Activated T-helper 2 cell treated with anti-CD3 and anti-CD28 coated beads, Interferon-gamma antibody, Interleukin-2, Interleukin-4, amounts not matched to agents 10 μg/mL and 5 μg/mL and 100 μg/mL, durations not matched to agents 14 hours and 24 hours and 36 hours (primary cell): Measurements from ENCODE around the gene G6PC2. TPM values are rescaled to one million over a fixed set of nuclear protein-coding genes. Genes with fewer than 3 reads are reported as not detected.
"Not testable (repeated sequence)": the region's sequence is repeated elsewhere in the genome, so short reads cannot be mapped to it uniquely, and the experiment has no call there.

Experiments
- DNase-seq: peaks from one replicate; pipeline ENCODE4 v3.0.0; 2021; ENCODE audit warnings: low spot score
- H3K27ac Mint-ChIP-seq: one replicate; pipeline ENCODE4 v1.8.0; 2021; ENCODE audit warnings: mixed read lengths
- H3K27me3 Mint-ChIP-seq: one replicate; pipeline ENCODE4 v1.8.0; 2021; ENCODE audit warnings: low read depth, mixed read lengths
- H3K36me3 Mint-ChIP-seq: one replicate; pipeline ENCODE4 v1.8.0; 2021; ENCODE audit warnings: low read depth, mixed read lengths
- H3K4me1 Mint-ChIP-seq: one replicate; pipeline ENCODE4 v1.8.0; 2021; ENCODE audit warnings: low read depth, mixed read lengths
- H3K4me3 Mint-ChIP-seq: one replicate; pipeline ENCODE4 v1.8.0; 2021; ENCODE audit warnings: low read depth, mild to moderate bottlenecking, moderate library complexity, mixed read lengths
- H3K9me3 Mint-ChIP-seq: one replicate; pipeline ENCODE4 v1.8.0; 2021; ENCODE audit warnings: mixed read lengths
- intact Hi-C: fragments of 100-400 bp; cut with micrococcal nuclease; formaldehyde crosslinking; loops from one replicate; pipeline ENCODE4 v1.15.1; 2023
- total RNA-seq: library from RNA; stranded (reverse); gene quantifications from 2 replicates; pipeline ENCODE4 v1.2.3, GENCODE V29; 2022

The G6PC2 gene
- total RNA-seq, 1 donor from 2014 or later, result not detected

DNA sequence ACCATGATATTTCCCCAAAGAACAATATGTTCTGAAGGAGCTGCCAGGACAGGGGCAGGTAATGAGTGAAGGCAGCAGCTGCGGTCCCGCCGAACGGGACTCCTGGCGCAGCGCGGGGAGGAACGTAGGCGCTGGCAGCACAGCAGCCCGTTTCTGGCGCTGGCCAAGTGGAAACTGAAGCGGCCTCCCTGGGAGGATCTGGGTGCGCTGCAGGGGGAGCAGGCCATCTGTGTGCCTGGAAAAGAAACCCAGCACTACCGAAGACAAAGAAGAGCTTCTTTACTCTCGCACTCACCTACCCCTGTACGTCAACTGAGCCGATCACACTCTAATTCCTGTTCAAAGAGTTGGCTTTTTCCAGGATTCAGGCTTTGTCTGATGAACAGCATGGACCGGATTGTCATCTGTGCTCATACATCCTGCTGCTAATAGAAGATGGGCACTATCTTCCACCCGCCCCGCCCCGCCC is 11.8 kb downstream of the G6PC2 start:
- Mint-ChIP-seq H3K4me1 (peaks cover 16% of the 10 kb centered on the region), H3K27me3 (peaks cover 50% of the 10 kb centered on the region), H3K4me3 (peak overlapping the region; percentile 45), H3K9me3 (peaks cover 20% of the 10 kb centered on the region), H3K36me3 (peaks cover 12% of the 10 kb centered on the region), H3K27ac (no peak overlapping the region)
- intact Hi-C loops, result loop anchor here (10.0 kb wide), 2 partner anchors 198 to 418 kb away; no protein-coding TSS in a partner anchor
- DNase-seq, result no peak

DNA sequence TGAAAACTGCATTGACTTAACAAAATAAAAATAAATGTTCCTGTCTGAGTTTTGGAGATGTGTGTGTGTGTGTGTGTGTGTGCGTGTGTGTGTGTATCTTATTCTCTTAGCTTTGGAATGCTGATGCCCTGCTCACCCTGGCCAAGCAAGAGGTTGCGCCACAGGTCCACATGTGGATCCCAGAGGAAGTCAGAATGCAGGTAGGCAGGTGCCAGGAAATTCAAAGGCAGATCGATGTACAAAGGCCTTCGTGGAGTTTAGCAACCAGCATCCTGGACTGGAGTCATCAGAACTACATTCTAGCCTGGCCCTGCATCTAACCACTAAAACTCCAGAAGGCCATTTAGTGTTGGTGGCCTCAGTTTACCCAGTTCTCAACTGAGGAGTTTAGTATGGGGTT is 12.4 kb downstream of the G6PC2 start:
- intact Hi-C loops, result loop anchor here (10.0 kb wide), 2 partner anchors 199 to 419 kb away; no protein-coding TSS in a partner anchor
- Mint-ChIP-seq H3K27ac (no peak overlapping the region), H3K4me1 (peaks cover 16% of the 10 kb centered on the region), H3K9me3 (peaks cover 20% of the 10 kb centered on the region), H3K36me3 (peaks cover 12% of the 10 kb centered on the region), H3K4me3 (no peak overlapping the region), H3K27me3 (peaks cover 52% of the 10 kb centered on the region)
- no peak for DNase-seq

DNA sequence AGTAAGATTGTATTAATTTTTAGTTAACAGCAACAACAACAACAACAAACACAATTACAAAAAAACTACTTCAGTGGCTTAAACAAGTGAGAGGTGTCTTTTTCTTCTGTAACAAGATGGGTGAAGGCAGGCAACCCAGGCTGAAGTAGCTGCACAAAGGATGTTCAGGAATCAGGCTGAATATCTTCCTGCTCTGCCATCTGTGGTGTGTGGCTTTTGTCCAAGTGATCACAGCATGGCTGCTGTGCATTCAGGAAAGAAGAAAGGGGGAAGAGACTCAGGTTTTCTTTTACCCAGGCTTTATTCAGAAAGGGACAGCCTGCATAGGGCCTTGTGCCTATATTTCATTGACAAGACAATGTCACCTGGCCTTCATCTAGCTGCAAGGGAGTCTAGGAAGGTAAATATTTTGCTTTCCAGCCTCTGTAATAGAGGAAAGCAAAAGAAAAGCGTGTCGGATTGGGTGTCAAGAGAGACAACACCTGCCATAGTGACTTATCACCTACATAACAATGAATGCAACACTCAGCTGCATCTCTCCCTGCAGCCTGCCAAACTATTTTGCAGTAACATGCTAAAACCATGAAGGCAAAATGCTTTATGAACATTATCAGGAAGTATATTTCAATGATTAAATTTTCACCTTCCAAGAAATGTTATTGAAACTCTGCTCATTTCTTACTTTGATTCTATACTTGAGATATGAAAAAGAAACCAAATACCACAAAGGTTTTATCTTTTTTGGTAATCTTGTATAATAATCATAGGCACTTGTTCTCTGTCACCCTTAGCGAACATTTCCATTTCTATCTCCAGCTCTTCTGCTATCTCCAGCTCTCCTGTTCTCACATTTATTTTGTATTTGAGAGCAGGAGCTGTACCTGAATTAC is 14.6 kb downstream of the G6PC2 start:
- no peak overlapping the region for H3K4me3 Mint-ChIP-seq
- H3K27me3 Mint-ChIP-seq, result peaks cover 53% of the 10 kb centered on the region
- peaks cover 12% of the 10 kb centered on the region for H3K36me3 Mint-ChIP-seq
- peaks cover 19% of the 10 kb centered on the region for H3K4me1 Mint-ChIP-seq
- no peak overlapping the region for H3K27ac Mint-ChIP-seq
- peaks cover 20% of the 10 kb centered on the region for H3K9me3 Mint-ChIP-seq
- DNase-seq, result no peak
- intact Hi-C loops, result loop anchor here (2.0 to 10.0 kb wide), 3 partner anchors 25 to 421 kb away; partner anchors contain the start of gene SPC25

DNA sequence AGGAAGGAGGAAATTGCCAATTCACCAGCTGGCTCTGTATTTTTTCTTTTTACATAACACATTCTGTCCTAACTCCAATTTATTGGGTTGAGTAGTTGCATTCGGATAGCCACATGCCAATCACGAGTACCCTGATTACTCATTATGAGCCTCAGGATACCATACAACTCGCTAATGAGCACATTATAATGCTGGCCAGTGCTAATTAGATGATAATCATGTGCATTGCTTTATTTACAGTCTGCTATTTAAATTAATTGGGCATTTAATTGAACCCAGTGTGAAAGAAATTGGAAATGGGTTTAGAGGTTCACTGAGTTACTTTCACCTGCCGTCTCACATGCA is 15.2 kb downstream of the G6PC2 start:
- peaks cover 20% of the 10 kb centered on the region for H3K9me3 Mint-ChIP-seq
- H3K4me3 Mint-ChIP-seq, result no peak overlapping the region
- no peak for DNase-seq
- no peak overlapping the region for H3K27ac Mint-ChIP-seq
- H3K36me3 Mint-ChIP-seq, result peaks cover 12% of the 10 kb centered on the region
- intact Hi-C loops, result loop anchor here (2.0 to 10.0 kb wide), 3 partner anchors 26 to 422 kb away; partner anchors contain the start of gene SPC25
- H3K4me1 Mint-ChIP-seq, result peaks cover 19% of the 10 kb centered on the region
- peaks cover 56% of the 10 kb centered on the region for H3K27me3 Mint-ChIP-seq

GRCh38 chr2:168920504-168921157 is 19.5 kb downstream of the G6PC2 start:
- H3K27me3 Mint-ChIP-seq, result peaks cover 58% of the 10 kb centered on the region
- no peak for DNase-seq
- intact Hi-C loops, result loop anchor here (2.0 kb wide), 1 partner anchor 148 kb away; no protein-coding TSS in a partner anchor

DNA sequence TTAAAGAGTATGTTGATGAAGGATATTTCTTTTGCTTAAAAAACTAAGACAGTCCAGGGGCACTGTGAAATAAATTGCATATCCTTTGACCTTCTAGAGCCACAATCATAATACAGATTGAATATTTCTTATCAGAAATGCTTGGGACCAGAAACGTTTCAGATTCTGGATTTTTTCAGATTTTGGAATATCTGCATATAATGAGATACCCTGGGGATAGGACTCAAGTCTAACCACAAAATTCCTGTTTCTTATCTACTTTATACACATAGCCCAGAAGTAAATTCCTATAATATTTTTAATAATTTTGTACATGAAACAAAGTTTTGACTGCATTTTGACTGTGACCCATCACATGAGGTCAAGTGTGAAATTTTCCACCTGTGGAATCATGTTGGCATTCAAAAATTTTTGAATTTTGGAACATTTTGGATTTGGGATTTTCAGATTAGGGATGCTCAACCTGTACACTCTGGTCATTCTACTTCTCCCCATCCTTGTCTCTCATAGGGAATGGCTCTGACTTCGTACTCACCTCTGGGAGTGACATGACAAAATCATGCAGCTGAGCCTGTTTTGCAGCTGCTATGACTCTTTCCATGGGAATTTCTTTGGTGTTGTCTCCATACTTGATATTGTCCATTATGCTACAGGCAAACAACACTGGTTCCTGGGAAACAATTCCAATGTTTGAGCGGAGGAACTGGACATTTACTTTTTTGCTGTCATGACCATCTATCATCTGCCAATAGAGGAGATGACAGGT is 25.7 kb downstream of the G6PC2 start:
- Mint-ChIP-seq H3K27ac (no peak overlapping the region), H3K27me3 (peaks cover 63% of the 10 kb centered on the region), H3K9me3 (no peaks in the 10 kb centered on the region), H3K4me3 (no peak overlapping the region), H3K4me1 (no peaks in the 10 kb centered on the region), H3K36me3 (no peaks in the 10 kb centered on the region)
- DNase-seq, result no peak
- intact Hi-C loops, result no loop called here

More at GRCh38 chr2:168920504-168921157, 19.5 kb downstream of the G6PC2 start:
- Mint-ChIP-seq H3K27ac (no peak overlapping the region), H3K4me3 (no peak overlapping the region), H3K4me1 (peaks cover 10% of the 10 kb centered on the region), H3K36me3 (no peaks in the 10 kb centered on the region), H3K9me3 (peaks cover 5% of the 10 kb centered on the region)

DNA sequence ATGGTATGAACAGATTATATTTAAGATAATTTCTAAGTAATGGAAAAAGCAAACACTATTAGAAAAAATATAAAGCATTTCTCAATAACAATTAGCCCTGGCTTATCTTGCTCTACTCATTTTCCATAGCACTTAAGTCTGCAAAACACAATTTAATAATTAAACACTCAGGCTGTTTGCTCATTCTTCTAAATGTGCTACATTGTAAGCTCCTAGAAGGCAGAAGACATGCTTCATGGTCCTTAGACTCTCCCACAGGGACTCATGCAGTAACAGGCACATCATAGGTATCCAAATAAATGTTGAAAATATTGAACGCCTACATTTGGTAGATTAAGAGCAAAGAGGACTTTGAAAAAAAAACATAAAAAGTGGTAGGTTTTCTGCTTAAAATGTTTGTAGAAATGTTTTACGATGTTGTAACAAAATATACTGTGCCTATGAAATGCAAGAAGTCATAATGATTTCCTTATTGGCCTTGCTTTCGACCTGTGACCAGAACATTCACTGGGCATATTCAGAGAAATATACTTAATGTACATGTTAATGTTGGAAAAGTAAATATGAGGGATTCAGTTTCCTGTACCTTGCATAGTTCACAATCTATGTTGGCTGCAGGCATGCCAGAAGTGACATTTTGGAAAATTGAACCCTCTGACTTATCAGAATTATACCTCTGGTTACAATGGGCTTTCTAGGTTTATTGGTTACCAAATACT is 27.2 kb downstream of the G6PC2 start:
- Mint-ChIP-seq H3K36me3 (no peaks in the 10 kb centered on the region), H3K4me3 (no peak overlapping the region), H3K4me1 (no peaks in the 10 kb centered on the region), H3K9me3 (no peaks in the 10 kb centered on the region), H3K27me3 (peaks cover 52% of the 10 kb centered on the region), H3K27ac (no peak overlapping the region)
- intact Hi-C loops, result no loop called here
- DNase-seq, result no peak

DNA sequence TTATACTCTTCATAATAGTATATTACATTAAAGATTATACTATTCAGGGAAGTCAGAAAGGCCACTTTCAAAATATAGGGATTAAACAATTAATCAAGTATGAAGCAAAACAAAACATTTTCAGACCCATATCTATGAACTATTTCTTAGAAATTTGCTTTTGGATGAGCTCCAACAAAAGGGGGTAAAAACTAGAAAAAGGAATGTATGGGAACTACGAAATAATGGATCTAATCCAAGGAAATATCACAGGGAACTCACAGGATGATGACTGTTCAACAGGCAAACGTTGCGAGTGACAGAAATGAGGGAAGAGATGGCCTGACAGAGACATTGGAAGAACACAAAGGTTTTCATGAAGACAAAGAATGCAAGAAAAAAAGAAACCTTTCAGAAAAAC is 27.9 kb downstream of the G6PC2 start:
- peaks cover 48% of the 10 kb centered on the region for H3K27me3 Mint-ChIP-seq
- H3K4me3 Mint-ChIP-seq, result no peak overlapping the region
- H3K27ac Mint-ChIP-seq, result no peak overlapping the region
- no peak for DNase-seq
- H3K9me3 Mint-ChIP-seq, result no peaks in the 10 kb centered on the region
- intact Hi-C loops, result no loop called here
- no peaks in the 10 kb centered on the region for H3K4me1 Mint-ChIP-seq
- H3K36me3 Mint-ChIP-seq, result no peaks in the 10 kb centered on the region

- Mint-ChIP-seq H3K4me1 (no peaks in the 10 kb centered on the region), H3K36me3 (no peaks in the 10 kb centered on the region), H3K4me3 (no peak overlapping the region), H3K9me3 (no peaks in the 10 kb centered on the region), H3K27me3 (peaks cover 42% of the 10 kb centered on the region), H3K27ac (no peak overlapping the region)
- intact Hi-C loops, result no loop called here
- DNase-seq, result no peak
Measured at GRCh38 chr2:168930242-168930641, 29.2 kb downstream of the G6PC2 start.

- H3K9me3 Mint-ChIP-seq, H3K27ac Mint-ChIP-seq, DNase-seq, intact Hi-C loops, H3K4me3 Mint-ChIP-seq, H3K4me1 Mint-ChIP-seq, H3K36me3 Mint-ChIP-seq: not testable (repeated sequence)
- peaks cover 36% of the 10 kb centered on the region for H3K27me3 Mint-ChIP-seq
Measured at GRCh38 chr2:168932174-168932573, 31.1 kb downstream of the G6PC2 start.

- H3K9me3 Mint-ChIP-seq, result no peaks in the 10 kb centered on the region
- H3K4me3 Mint-ChIP-seq, result no peak overlapping the region
- peaks cover 31% of the 10 kb centered on the region for H3K27me3 Mint-ChIP-seq
- H3K4me1 Mint-ChIP-seq, result peaks cover under 1% of the 10 kb centered on the region
- no peaks in the 10 kb centered on the region for H3K36me3 Mint-ChIP-seq
- no peak overlapping the region for H3K27ac Mint-ChIP-seq
- intact Hi-C loops, result no loop called here
- no peak for DNase-seq
Measured at GRCh38 chr2:168934826-168935225, 33.7 kb downstream of the G6PC2 start.
